Left ventricle myocardium inferior (tissue), 1 donor: ENCODE data around the gene ADAMTS1. TPM values are rescaled to one million over a fixed set of nuclear protein-coding genes. Genes with fewer than 3 reads are reported as not detected.

Source experiments
- DNase-seq: peaks from one replicate; pipeline ENCODE4 v3.0.0-alpha.2; 2020
- H3K27ac ChIP-seq: fragments of 200-600 bp; replicated peaks from 2 replicates; pipeline ENCODE4 v1.8.0; 2021
- H3K27me3 ChIP-seq: fragments of 200-600 bp; 2 replicates; pipeline ENCODE4 v1.8.0; 2021; ENCODE audit warnings: low read depth
- H3K36me3 ChIP-seq: fragments of 200-600 bp; 2 replicates; pipeline ENCODE4 v1.8.0; 2021
- H3K4me1 ChIP-seq: fragments of 200-600 bp; 2 replicates; pipeline ENCODE4 v1.8.0; 2021
- H3K4me3 ChIP-seq: fragments of 200-600 bp; 2 replicates; pipeline ENCODE4 v1.8.0; 2021; ENCODE audit warnings: mild to moderate bottlenecking, moderate library complexity
- H3K9me3 ChIP-seq: fragments of 200-600 bp; replicated peaks from 2 replicates; pipeline ENCODE4 v1.8.0; 2021
- intact Hi-C: fragments of 100-400 bp; cut with micrococcal nuclease; formaldehyde crosslinking; loops from one replicate; pipeline ENCODE4 v1.11.0; 2022
- total RNA-seq: library from RNA; stranded (reverse); fragmentation: NEBNext Ultra II Directional; extraction: Animal tissue kit (Norgen Biotek cat#: 25700); gene quantifications from one replicate; pipeline ENCODE4 v1.2.1, GENCODE V29; 2021
- TF ChIP-seq, protein P1 (sequence below): fragments of 200-600 bp; IDR thresholded peaks from 2 replicates; pipeline ENCODE4 v1.8.0; 2021; ENCODE audit warnings: antibody characterized with exemption, mild to moderate bottlenecking, borderline replicate concordance
- donor health status: DM: no; HTN: yes; CAD: no; lungs with severe emphysema.

ADAMTS1 gene
- total RNA-seq, 1 donor from 2014 or later, result 56.7 TPM

DNA sequence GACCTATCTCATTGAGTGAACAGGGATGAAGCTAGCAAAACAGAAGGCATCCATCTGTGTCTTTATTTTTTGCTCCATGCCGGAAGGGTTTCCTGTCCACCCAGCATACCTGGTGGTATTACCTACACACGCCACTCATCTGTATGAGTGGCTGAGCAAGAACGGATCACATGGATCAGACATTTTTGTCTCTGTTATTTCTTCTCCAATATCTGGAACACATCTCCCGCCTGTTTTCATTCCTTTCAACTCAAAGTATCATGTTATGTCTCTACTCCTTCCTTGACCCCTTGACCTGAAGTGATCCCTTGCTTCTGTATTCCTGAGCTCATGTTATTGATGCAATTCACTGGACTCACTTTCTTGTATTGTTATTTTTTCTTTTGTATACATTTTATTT lies 24.7 kb downstream of the ADAMTS1 start:
- no peaks in the 10 kb centered on the region for H3K27me3 ChIP-seq
- H3K9me3 ChIP-seq, result no peaks in the 10 kb centered on the region
- no peak overlapping the region for H3K4me3 ChIP-seq
- TF ChIP-seq, protein P1, sequence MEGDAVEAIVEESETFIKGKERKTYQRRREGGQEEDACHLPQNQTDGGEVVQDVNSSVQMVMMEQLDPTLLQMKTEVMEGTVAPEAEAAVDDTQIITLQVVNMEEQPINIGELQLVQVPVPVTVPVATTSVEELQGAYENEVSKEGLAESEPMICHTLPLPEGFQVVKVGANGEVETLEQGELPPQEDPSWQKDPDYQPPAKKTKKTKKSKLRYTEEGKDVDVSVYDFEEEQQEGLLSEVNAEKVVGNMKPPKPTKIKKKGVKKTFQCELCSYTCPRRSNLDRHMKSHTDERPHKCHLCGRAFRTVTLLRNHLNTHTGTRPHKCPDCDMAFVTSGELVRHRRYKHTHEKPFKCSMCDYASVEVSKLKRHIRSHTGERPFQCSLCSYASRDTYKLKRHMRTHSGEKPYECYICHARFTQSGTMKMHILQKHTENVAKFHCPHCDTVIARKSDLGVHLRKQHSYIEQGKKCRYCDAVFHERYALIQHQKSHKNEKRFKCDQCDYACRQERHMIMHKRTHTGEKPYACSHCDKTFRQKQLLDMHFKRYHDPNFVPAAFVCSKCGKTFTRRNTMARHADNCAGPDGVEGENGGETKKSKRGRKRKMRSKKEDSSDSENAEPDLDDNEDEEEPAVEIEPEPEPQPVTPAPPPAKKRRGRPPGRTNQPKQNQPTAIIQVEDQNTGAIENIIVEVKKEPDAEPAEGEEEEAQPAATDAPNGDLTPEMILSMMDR, result no peak
- no peak for DNase-seq
- intact Hi-C loops, result no loop called here
- H3K36me3 ChIP-seq, result no peaks in the 10 kb centered on the region
- H3K4me1 ChIP-seq, result peaks cover 4% of the 10 kb centered on the region
- no peak overlapping the region for H3K27ac ChIP-seq

DNA sequence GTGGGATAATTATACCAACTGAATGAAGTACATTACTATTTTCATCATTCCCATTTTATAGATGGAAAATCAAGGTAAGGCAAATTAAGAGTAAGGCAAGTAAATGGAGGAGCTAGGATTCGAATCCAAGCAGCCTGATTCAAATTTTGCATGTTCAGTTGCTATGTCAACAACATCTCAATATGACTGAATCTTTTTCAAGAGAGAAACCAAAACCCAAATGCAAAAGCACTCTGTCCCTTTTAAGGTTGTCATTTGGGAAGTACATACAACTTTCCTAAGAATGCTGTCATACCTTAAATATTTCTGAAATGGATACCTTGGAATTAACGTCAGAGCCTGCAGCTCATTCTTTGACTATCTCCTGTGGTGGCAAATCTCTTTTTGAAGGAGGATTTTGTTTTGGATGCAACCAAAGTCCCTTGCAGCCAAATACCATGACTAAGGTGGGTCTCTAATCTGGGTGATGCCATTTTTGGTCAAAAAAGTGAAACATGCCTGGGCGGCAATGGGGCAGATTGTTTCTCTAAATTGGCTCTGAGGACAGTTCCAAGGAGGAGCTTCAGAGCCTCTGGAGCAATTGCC lies 25.4 kb downstream of the ADAMTS1 start:
- H3K9me3 ChIP-seq, result no peaks in the 10 kb centered on the region
- intact Hi-C loops, result no loop called here
- TF ChIP-seq, protein P1, result no peak
- H3K4me1 ChIP-seq, result peaks cover 10% of the 10 kb centered on the region
- DNase-seq, result no peak
- H3K27ac ChIP-seq, result no peak overlapping the region
- no peak overlapping the region for H3K4me3 ChIP-seq
- no peaks in the 10 kb centered on the region for H3K36me3 ChIP-seq
- H3K27me3 ChIP-seq, result no peaks in the 10 kb centered on the region

DNA sequence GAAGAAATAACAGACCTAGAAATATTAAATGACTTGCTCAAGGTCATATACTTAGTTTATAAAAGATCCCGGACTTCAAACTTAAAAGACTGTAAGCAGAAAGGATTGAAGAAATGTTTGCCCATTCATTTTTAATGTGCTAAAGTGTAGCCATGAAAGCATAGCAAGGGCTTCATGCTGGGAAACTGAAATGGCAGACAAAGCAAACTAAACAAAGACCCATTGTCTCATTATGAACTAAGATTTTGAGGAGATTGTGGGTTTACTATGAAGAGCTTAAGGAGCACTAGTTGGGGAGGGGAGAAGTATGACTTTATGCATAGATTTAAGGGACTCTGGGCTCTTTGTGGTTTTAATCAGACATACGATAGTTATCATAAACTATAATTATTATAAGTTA lies 26.3 kb downstream of the ADAMTS1 start:
- intact Hi-C loops, result no loop called here
- no peaks in the 10 kb centered on the region for H3K27me3 ChIP-seq
- H3K9me3 ChIP-seq, result no peaks in the 10 kb centered on the region
- no peak for DNase-seq
- H3K27ac ChIP-seq, result no peak overlapping the region
- H3K36me3 ChIP-seq, result no peaks in the 10 kb centered on the region
- peaks cover 10% of the 10 kb centered on the region for H3K4me1 ChIP-seq
- TF ChIP-seq, protein P1, result no peak
- no peak overlapping the region for H3K4me3 ChIP-seq

DNA sequence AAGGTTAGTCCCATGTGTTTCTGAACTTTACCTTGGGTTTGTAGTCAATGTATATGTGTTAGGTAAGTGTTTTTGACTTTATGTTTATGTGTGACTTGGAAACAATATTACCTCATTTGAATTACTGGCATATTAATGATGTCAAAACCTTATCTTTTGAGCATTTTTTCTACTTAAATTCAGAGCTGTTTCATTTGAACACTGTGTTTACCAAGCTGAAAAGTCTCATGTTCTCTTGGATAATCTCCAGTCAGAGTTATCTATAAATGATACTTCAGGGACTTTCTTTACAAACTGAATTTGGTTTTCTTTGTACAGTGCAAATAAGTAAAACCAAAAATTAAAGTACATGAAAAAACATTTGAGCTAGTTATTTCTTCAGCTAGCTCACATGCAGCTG lies 30.0 kb downstream of the ADAMTS1 start:
- Histone ChIP-seq H3K4me1 (peaks cover 10% of the 10 kb centered on the region), H3K4me3 (peak overlapping the region; percentile 48), H3K36me3 (no peaks in the 10 kb centered on the region), H3K9me3 (no peaks in the 10 kb centered on the region), H3K27me3 (no peaks in the 10 kb centered on the region), H3K27ac (peak overlapping the region; percentile 82)
- TF ChIP-seq, protein P1, result no peak
- intact Hi-C loops, result no loop called here
- DNase-seq, result no peak

DNA sequence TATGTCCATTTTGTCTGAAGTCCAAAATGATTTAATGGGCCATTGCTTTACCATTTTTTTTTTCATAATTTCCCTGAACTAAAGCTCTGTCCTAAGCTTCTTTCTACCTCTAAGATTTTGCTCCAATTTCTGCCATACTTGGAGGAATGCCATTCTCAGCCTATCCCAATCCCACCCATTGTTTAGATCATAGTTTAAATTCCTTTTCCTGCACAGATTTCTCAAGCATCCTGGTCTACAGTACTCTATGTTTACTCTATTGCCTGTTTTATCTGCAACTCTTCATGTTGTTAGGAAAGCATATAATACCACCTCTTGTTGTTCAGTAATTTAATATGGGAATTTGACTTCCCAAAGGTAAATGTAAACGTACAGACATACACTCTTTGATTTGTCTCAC lies 30.8 kb downstream of the ADAMTS1 start:
- Histone ChIP-seq H3K4me1 (peaks cover 10% of the 10 kb centered on the region), H3K27ac (peak overlapping the region; percentile 82), H3K36me3 (no peaks in the 10 kb centered on the region), H3K4me3 (no peak overlapping the region), H3K27me3 (no peaks in the 10 kb centered on the region), H3K9me3 (no peaks in the 10 kb centered on the region)
- intact Hi-C loops, result no loop called here
- no peak for DNase-seq
- TF ChIP-seq, protein P1, result no peak
